ENCODE results near the gene ZNF132.
"Not testable (repeated sequence)": the region's sequence is repeated elsewhere in the genome, so short reads cannot be mapped to it uniquely, and the experiment has no call there.

Gene ZNF132

GRCh38 chr19:58439576-58440554 is at the start of gene ZNF132:
TSS of gene ZNF132 (minus strand) at chr19:58440153. CDS start at chr19:58439821, 332 bp downstream.
- peak; percentile 88 for DNase-seq (ENCODE audit: low read depth)

GRCh38 chr19:58484349-58484748 is 44.4 kb upstream of the ZNF132 start:
- DNase-seq (ENCODE audit: low read depth), result not testable (repeated sequence)

- no peak for DNase-seq (ENCODE audit: low read depth)
These were observed 43.8 kb upstream of the ZNF132 start for GRCh38 chr19:58483776-58484175.

- DNase-seq (ENCODE audit: low read depth), result no peak
These were observed 42.4 kb upstream of the ZNF132 start for GRCh38 chr19:58482372-58482771.

GRCh38 chr19:58480831-58481230 is 40.9 kb upstream of the ZNF132 start:
- no peak for DNase-seq (ENCODE audit: low read depth)

GRCh38 chr19:58480481-58480830 is 40.5 kb upstream of the ZNF132 start:
- no peak for DNase-seq (ENCODE audit: low read depth)

GRCh38 chr19:58479736-58480480 is 40.0 kb upstream of the ZNF132 start:
- DNase-seq (ENCODE audit: low read depth), result no peak

GRCh38 chr19:58479303-58479702 is 39.4 kb upstream of the ZNF132 start:
- no peak for DNase-seq (ENCODE audit: low read depth)

- DNase-seq (ENCODE audit: low read depth), result no peak
These were observed 37.9 kb upstream of the ZNF132 start for GRCh38 chr19:58477871-58478270.

GRCh38 chr19:58477130-58477529 is 37.2 kb upstream of the ZNF132 start:
- DNase-seq (ENCODE audit: low read depth), result no peak

- DNase-seq (ENCODE audit: low read depth), result no peak
These were observed 36.6 kb upstream of the ZNF132 start for GRCh38 chr19:58476498-58477015.

- peak; percentile 92 for DNase-seq (ENCODE audit: low read depth)
These were observed 36.0 kb upstream of the ZNF132 start, which contains the start of gene ZNF446 for GRCh38 chr19:58475714-58476497. TSS of gene ZNF446 (plus strand) at chr19:58476352. CDS start at chr19:58477219, 867 bp downstream.

- no peak for DNase-seq (ENCODE audit: low read depth)
These were observed 35.2 kb upstream of the ZNF132 start for GRCh38 chr19:58474997-58475713.

GRCh38 chr19:58474291-58474996 is 34.5 kb upstream of the ZNF132 start:
- no peak for DNase-seq (ENCODE audit: low read depth)

GRCh38 chr19:58473775-58474174 is 33.8 kb upstream of the ZNF132 start:
- no peak for DNase-seq (ENCODE audit: low read depth)

- DNase-seq (ENCODE audit: low read depth), result no peak
These were observed 31.8 kb upstream of the ZNF132 start for GRCh38 chr19:58471736-58472135.

- not testable (repeated sequence) for DNase-seq (ENCODE audit: low read depth)
These were observed 31.0 kb upstream of the ZNF132 start for GRCh38 chr19:58470837-58471543.

GRCh38 chr19:58469241-58470013 is 29.5 kb upstream of the ZNF132 start:
- DNase-seq (ENCODE audit: low read depth), result no peak

- no peak for DNase-seq (ENCODE audit: low read depth)
These were observed 28.4 kb upstream of the ZNF132 start for GRCh38 chr19:58468216-58468839.
